HEK293 (cell line): Measurements from ENCODE around the gene ENDOU.

Experiments used
- GFI1B ChIP-seq: fragments of 450-650 bp; formaldehyde crosslinking; IDR thresholded peaks from 2 replicates; pipeline ENCODE4 v1.5.1; 2016; ENCODE audit warnings: missing biosample characterization, missing genetic modification characterization
- IKZF3 ChIP-seq: fragments of 450-650 bp; IDR thresholded peaks from 2 replicates; pipeline ENCODE4 v1.5.0; 2018; ENCODE audit warnings: missing biosample characterization, mild to moderate bottlenecking, missing genetic modification characterization, moderate library complexity
- KLF7 ChIP-seq: fragments of 450-650 bp; formaldehyde crosslinking; IDR thresholded peaks from 2 replicates; pipeline ENCODE4 v1.5.1; 2016; ENCODE audit warnings: missing biosample characterization, missing genetic modification characterization, borderline replicate concordance
- MYNN ChIP-seq: fragments of 450-650 bp; formaldehyde crosslinking; IDR thresholded peaks from 2 replicates; pipeline ENCODE4 v1.5.1; 2016; ENCODE audit warnings: missing biosample characterization, missing genetic modification characterization, borderline replicate concordance
- MZF1 ChIP-seq: fragments of 450-650 bp; formaldehyde crosslinking; IDR thresholded peaks from 2 replicates; pipeline ENCODE4 v1.5.1; 2017; ENCODE audit warnings: missing biosample characterization, missing genetic modification characterization, borderline replicate concordance
- REPIN1 ChIP-seq: fragments of 450-650 bp; formaldehyde crosslinking; IDR thresholded peaks from 2 replicates; pipeline ENCODE4 v1.5.1; 2017; ENCODE audit warnings: missing biosample characterization, missing genetic modification characterization, low read depth
- ZBTB1 ChIP-seq: fragments of 450-650 bp; formaldehyde crosslinking; IDR thresholded peaks from 2 replicates; pipeline ENCODE4 v1.5.1; 2016; ENCODE audit warnings: missing biosample characterization, missing genetic modification characterization
- ZBTB21 ChIP-seq: fragments of 450-650 bp; formaldehyde crosslinking; IDR thresholded peaks from 2 replicates; pipeline ENCODE4 v1.5.1; 2017; ENCODE audit warnings: missing biosample characterization, missing genetic modification characterization
- ZBTB48 ChIP-seq: fragments of 450-650 bp; formaldehyde crosslinking; IDR thresholded peaks from 2 replicates; pipeline ENCODE4 v1.5.1; 2016; ENCODE audit warnings: missing biosample characterization, missing genetic modification characterization
- ZBTB8A ChIP-seq: fragments of 450-650 bp; formaldehyde crosslinking; IDR thresholded peaks from 2 replicates; pipeline ENCODE4 v1.5.1; 2016; ENCODE audit warnings: missing biosample characterization, missing genetic modification characterization
- ZNF114 ChIP-seq: fragments of 450-650 bp; formaldehyde crosslinking; IDR thresholded peaks from 2 replicates; pipeline ENCODE4 v1.5.0; 2017; ENCODE audit warnings: missing biosample characterization, missing genetic modification characterization
- ZNF138 ChIP-seq: fragments of 450-650 bp; formaldehyde crosslinking; IDR thresholded peaks from 2 replicates; pipeline ENCODE4 v1.5.1; 2016; ENCODE audit warnings: missing biosample characterization, missing genetic modification characterization, borderline replicate concordance
- ZNF214 ChIP-seq: fragments of 450-650 bp; formaldehyde crosslinking; IDR thresholded peaks from 2 replicates; pipeline ENCODE4 v1.5.1; 2017; ENCODE audit warnings: missing biosample characterization, mild to moderate bottlenecking, missing genetic modification characterization, borderline replicate concordance
- ZNF404 ChIP-seq: fragments of 450-650 bp; formaldehyde crosslinking; IDR thresholded peaks from 2 replicates; pipeline ENCODE4 v1.5.1; 2017; ENCODE audit warnings: missing biosample characterization, missing genetic modification characterization
- ZNF433 ChIP-seq: fragments of 450-650 bp; formaldehyde crosslinking; IDR thresholded peaks from 2 replicates; pipeline ENCODE4 v1.5.1; 2016; ENCODE audit warnings: missing biosample characterization, missing genetic modification characterization, low read depth
- ZNF473 ChIP-seq: fragments of 450-650 bp; formaldehyde crosslinking; IDR thresholded peaks from 2 replicates; pipeline ENCODE4 v1.5.1; 2017; ENCODE audit warnings: missing biosample characterization, missing genetic modification characterization
- ZNF549 ChIP-seq: fragments of 450-650 bp; IDR thresholded peaks from 2 replicates; pipeline ENCODE4 v1.5.1; 2018; ENCODE audit warnings: missing biosample characterization, missing genetic modification characterization, mild to moderate bottlenecking, inconsistent platforms, moderate library complexity
- ZNF560 ChIP-seq: fragments of 450-650 bp; formaldehyde crosslinking; IDR thresholded peaks from 2 replicates; pipeline ENCODE4 v1.5.1; 2017; ENCODE audit warnings: missing biosample characterization, missing genetic modification characterization, borderline replicate concordance
- ZNF629 ChIP-seq: fragments of 450-650 bp; formaldehyde crosslinking; IDR thresholded peaks from 2 replicates; pipeline ENCODE4 v1.5.1; 2017; ENCODE audit warnings: missing biosample characterization, missing genetic modification characterization
- ZNF747 ChIP-seq: fragments of 450-650 bp; formaldehyde crosslinking; IDR thresholded peaks from 2 replicates; pipeline ENCODE4 v1.5.1; 2016; ENCODE audit warnings: missing biosample characterization, missing genetic modification characterization
- ZNF791 ChIP-seq: fragments of 450-650 bp; formaldehyde crosslinking; IDR thresholded peaks from 2 replicates; pipeline ENCODE4 v1.5.1; 2016; ENCODE audit warnings: missing biosample characterization, missing genetic modification characterization
- ZNF837 ChIP-seq: fragments of 450-650 bp; formaldehyde crosslinking; IDR thresholded peaks from 2 replicates; pipeline ENCODE4 v1.5.1; 2016; ENCODE audit warnings: missing biosample characterization, missing genetic modification characterization
- ZSCAN16 ChIP-seq: fragments of 450-650 bp; formaldehyde crosslinking; IDR thresholded peaks from 2 replicates; pipeline ENCODE4 v1.5.1; 2016; ENCODE audit warnings: missing biosample characterization, missing genetic modification characterization
- TF ChIP-seq, protein P1 (sequence below): fragments of 450-650 bp; formaldehyde crosslinking; conservative IDR thresholded peaks from 2 replicates; pipeline ENCODE4 v1.5.1; 2016; ENCODE audit warnings: low read depth, missing biosample characterization, missing genetic modification characterization
- TF ChIP-seq, protein P2 (sequence below): fragments of 450-650 bp; formaldehyde crosslinking; IDR thresholded peaks from 2 replicates; pipeline ENCODE4 v1.5.1; 2016; ENCODE audit warnings: missing biosample characterization, missing genetic modification characterization
- TF ChIP-seq, protein P3 (sequence below): fragments of 450-650 bp; formaldehyde crosslinking; IDR thresholded peaks from 2 replicates; pipeline ENCODE4 v1.5.1; 2016; ENCODE audit warnings: missing biosample characterization, missing genetic modification characterization
- TF ChIP-seq, protein P4 (sequence below): fragments of 450-650 bp; formaldehyde crosslinking; IDR thresholded peaks from 2 replicates; pipeline ENCODE4 v1.5.1; 2017; ENCODE audit warnings: missing biosample characterization, missing genetic modification characterization
- TF ChIP-seq, protein P5 (sequence below): fragments of 450-650 bp; formaldehyde crosslinking; IDR thresholded peaks from 2 replicates; pipeline ENCODE4 v1.5.1; 2017; ENCODE audit warnings: missing biosample characterization, missing genetic modification characterization
- TF ChIP-seq, protein P6 (sequence below): fragments of 450-650 bp; formaldehyde crosslinking; IDR thresholded peaks from 2 replicates; pipeline ENCODE4 v1.5.1; 2017; ENCODE audit warnings: missing biosample characterization, missing genetic modification characterization

The ENDOU gene

DNA sequence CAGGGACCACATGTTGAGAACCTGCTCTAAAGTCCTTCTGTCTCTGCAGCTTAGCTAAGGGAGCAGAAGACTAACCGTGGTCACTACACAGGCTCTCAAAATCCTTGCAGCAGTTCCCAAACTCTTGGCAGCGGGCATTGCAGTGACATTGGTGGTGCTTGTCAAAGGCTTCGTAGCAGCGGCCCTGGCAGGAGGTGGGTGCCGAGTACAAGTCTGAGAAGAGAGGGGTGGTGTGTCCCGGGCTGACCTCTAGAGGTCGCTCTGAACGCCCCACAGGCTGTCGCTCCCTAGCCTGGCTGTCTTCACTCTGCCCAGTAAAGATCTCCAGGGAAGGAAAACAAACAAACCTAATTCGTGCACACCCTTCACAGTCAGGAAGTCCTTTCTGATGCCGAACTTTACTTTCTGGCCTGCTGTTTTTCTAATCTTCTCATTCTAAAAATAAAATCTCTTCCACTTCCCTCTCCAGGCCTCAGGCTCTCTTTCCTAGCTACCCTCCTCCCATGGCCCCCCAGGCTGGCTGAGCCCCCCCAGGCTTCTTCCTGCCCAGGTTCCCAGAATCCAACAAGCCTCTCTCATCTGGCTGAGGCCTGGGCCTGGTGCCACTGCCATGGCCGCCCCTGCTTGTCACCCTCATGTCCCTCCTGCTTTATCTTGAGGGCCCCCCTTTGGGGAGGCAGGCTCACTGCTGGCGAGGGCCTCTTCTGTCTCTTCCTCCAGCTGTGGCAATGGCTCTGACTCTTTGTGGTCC is 7.7 kb downstream of the ENDOU start (continued):
- TF ChIP-seq, protein P1, sequence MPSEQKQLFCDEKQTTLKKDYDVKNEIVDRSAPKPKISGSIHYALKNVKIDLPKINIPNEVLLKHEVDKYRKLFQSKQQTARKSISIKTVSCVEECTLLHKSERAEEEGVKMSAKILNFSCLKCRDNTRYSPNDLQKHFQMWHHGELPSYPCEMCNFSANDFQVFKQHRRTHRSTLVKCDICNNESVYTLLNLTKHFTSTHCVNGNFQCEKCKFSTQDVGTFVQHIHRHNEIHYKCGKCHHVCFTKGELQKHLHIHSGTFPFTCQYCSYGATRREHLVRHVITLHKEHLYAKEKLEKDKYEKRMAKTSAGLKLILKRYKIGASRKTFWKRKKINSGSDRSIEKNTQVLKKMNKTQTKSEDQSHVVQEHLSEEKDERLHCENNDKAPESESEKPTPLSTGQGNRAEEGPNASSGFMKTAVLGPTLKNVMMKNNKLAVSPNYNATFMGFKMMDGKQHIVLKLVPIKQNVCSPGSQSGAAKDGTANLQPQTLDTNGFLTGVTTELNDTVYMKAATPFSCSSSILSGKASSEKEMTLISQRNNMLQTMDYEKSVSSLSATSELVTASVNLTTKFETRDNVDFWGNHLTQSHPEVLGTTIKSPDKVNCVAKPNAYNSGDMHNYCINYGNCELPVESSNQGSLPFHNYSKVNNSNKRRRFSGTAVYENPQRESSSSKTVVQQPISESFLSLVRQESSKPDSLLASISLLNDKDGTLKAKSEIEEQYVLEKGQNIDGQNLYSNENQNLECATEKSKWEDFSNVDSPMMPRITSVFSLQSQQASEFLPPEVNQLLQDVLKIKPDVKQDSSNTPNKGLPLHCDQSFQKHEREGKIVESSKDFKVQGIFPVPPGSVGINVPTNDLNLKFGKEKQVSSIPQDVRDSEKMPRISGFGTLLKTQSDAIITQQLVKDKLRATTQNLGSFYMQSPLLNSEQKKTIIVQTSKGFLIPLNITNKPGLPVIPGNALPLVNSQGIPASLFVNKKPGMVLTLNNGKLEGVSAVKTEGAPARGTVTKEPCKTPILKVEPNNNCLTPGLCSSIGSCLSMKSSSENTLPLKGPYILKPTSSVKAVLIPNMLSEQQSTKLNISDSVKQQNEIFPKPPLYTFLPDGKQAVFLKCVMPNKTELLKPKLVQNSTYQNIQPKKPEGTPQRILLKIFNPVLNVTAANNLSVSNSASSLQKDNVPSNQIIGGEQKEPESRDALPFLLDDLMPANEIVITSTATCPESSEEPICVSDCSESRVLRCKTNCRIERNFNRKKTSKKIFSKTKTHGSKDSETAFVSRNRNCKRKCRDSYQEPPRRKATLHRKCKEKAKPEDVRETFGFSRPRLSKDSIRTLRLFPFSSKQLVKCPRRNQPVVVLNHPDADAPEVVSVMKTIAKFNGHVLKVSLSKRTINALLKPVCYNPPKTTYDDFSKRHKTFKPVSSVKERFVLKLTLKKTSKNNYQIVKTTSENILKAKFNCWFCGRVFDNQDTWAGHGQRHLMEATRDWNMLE (tag by site-specific recombination): peak; percentile 43; the same call in 1 of the 2 replicates
- TF ChIP-seq, protein P2, sequence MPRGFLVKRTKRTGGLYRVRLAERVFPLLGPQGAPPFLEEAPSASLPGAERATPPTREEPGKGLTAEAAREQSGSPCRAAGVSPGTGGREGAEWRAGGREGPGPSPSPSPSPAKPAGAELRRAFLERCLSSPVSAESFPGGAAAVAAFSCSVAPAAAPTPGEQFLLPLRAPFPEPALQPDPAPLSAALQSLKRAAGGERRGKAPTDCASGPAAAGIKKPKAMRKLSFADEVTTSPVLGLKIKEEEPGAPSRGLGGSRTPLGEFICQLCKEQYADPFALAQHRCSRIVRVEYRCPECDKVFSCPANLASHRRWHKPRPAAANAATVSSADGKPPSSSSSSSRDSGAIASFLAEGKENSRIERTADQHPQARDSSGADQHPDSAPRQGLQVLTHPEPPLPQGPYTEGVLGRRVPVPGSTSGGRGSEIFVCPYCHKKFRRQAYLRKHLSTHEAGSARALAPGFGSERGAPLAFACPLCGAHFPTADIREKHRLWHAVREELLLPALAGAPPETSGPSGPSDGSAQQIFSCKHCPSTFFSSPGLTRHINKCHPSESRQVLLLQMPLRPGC: no peak
- TF ChIP-seq, protein P3, sequence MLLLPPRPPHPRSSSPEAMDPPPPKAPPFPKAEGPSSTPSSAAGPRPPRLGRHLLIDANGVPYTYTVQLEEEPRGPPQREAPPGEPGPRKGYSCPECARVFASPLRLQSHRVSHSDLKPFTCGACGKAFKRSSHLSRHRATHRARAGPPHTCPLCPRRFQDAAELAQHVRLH: no peak
- TF ChIP-seq ZNF747 (no peak), ZNF629 (tag by site-specific recombination) (no peak), GFI1B (tag by site-specific recombination) (no peak), ZNF837 (no peak), ZSCAN16 (tag by site-specific recombination) (no peak), ZBTB8A (peak; percentile 72), ZNF560 (tag by site-specific recombination) (no peak), ZNF433 (tag by site-specific recombination) (no peak), ZBTB48 (tag by site-specific recombination) (peak; percentile 80), IKZF3 (tag by site-specific recombination) (peak; percentile 91), MZF1 (tag by site-specific recombination) (no peak), KLF7 (tag by site-specific recombination) (no peak), ZNF114 (tag by site-specific recombination) (no peak), REPIN1 (tag by site-specific recombination) (no peak), MYNN (tag by site-specific recombination) (no peak), ZNF473 (no peak), ZNF404 (tag by site-specific recombination) (no peak), ZBTB1 (tag by site-specific recombination) (no peak), ZBTB21 (no peak), ZNF791 (tag by site-specific recombination) (no peak), ZNF138 (no peak), ZNF214 (no peak), ZNF549 (tag by site-specific recombination) (no peak)
- TF ChIP-seq, protein P4, sequence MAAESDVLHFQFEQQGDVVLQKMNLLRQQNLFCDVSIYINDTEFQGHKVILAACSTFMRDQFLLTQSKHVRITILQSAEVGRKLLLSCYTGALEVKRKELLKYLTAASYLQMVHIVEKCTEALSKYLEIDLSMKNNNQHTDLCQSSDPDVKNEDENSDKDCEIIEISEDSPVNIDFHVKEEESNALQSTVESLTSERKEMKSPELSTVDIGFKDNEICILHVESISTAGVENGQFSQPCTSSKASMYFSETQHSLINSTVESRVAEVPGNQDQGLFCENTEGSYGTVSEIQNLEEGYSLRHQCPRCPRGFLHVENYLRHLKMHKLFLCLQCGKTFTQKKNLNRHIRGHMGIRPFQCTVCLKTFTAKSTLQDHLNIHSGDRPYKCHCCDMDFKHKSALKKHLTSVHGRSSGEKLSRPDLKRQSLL: no peak
- TF ChIP-seq, protein P5, sequence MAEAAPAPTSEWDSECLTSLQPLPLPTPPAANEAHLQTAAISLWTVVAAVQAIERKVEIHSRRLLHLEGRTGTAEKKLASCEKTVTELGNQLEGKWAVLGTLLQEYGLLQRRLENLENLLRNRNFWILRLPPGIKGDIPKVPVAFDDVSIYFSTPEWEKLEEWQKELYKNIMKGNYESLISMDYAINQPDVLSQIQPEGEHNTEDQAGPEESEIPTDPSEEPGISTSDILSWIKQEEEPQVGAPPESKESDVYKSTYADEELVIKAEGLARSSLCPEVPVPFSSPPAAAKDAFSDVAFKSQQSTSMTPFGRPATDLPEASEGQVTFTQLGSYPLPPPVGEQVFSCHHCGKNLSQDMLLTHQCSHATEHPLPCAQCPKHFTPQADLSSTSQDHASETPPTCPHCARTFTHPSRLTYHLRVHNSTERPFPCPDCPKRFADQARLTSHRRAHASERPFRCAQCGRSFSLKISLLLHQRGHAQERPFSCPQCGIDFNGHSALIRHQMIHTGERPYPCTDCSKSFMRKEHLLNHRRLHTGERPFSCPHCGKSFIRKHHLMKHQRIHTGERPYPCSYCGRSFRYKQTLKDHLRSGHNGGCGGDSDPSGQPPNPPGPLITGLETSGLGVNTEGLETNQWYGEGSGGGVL (tag by site-specific recombination): 0 out of 2 replicates have a peak, but pooled peaks have one; percentile 25
- TF ChIP-seq, protein P6, sequence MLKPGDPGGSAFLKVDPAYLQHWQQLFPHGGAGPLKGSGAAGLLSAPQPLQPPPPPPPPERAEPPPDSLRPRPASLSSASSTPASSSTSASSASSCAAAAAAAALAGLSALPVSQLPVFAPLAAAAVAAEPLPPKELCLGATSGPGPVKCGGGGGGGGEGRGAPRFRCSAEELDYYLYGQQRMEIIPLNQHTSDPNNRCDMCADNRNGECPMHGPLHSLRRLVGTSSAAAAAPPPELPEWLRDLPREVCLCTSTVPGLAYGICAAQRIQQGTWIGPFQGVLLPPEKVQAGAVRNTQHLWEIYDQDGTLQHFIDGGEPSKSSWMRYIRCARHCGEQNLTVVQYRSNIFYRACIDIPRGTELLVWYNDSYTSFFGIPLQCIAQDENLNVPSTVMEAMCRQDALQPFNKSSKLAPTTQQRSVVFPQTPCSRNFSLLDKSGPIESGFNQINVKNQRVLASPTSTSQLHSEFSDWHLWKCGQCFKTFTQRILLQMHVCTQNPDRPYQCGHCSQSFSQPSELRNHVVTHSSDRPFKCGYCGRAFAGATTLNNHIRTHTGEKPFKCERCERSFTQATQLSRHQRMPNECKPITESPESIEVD (tag by site-specific recombination): 0 out of 2 replicates have a peak, but pooled peaks have one; percentile 25
